Endothelial cell of coronary artery (primary cell): ENCODE results near the gene DENND2D. TPM values are rescaled to one million over a fixed set of nuclear protein-coding genes. Genes with fewer than 3 reads are reported as not detected.

Experiments used
- total RNA-seq: library from RNA; depleted of rRNA; stranded (reverse); fragments of >200 nt; gene quantifications from 2 replicates; pipeline ENCODE4 v1.2.3, GENCODE V29; 2014

DENND2D gene
- total RNA-seq: 0.63 and 1.1 TPM in 2 replicates

DNA sequence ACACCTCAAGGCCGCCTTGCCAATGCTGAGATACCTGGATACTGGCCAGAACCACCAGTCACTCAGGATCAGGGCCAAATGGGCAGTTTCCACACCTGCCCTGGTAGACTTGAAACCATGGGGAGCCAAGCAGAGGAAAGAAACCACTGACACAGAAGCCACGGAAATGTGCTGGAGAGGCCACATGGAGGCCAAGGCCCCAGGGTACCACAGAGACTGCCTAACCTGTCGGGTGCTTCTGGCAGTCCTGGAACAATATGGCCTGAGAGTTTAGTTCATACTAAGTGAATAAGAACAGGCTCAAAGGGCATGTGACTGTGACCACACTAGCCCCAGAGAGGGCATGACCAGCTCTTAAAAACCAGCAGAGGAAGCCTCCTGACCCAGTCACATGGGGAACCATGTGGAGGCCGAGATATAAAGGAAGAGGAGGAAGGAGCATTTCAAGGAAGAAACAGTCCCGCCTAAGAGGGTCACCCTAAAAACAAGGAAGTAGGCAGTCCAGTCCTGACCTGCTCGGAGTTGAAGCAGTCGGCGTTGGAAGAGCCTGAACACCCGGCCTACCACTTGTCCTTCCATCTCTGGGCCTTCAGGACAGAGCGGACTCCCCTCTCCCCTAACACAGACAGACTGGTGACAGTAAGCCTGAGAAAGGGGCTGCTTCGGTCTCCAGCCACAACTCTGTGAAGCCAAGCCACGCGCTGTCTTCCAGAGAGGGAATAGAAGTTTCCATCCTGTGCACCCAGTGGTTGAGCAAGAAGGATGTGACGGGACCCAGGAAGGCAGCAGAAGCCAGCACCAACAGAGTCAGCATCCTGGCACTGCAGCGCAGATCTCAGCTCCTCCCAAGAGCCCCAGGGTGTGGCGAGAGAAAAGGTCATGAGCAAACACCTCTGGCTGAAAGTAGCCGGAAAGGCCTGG is at the start of gene DENND2D:
DENND2D (minus strand) TSS at position 766 of the 921 bp plus-strand sequence; CDS start at position 579, 187 bp downstream.

GRCh38 chr1:111227434-111227833 is 27.0 kb upstream of the DENND2D start, which contains the start of gene CHI3L2:
Gene CHI3L2, plus strand, starts transcription at chr1:111227713. Its CDS starts 17 bp downstream, at chr1:111227730.

DNA sequence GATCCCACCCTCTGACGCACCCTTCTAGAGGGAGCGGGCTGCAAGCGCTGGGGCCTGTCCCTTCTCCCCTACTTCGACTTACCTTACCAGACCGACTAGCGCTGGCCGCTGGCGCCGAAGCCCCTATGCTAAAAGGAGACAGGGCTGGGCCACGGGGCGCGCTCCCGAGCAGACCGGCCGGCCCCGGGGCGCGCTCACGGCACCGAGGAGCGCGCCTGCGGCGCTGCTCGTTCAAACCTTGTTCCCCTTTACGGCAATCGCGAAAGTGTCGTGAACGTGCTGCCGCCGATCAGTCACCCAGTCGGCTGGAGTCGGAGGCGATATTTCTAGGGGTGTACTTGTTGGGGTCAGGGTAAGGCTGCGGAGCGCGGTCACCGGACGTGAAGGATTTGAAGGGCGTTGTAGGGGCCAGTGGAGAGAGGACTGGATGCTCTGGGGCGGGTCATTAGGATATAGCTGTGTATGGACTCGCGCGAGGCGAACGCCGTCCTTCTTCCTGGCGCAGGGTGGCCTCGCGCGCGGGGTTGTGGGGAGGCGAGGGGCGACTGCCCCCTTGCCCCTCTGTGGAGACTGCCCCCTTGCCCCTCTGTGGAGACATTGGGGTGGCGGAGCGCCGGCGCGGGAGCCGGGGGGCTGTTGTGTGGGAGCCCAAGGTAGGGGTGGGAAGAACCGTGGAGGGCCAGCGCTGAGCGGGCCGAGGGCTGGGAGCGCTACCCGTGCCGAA is 60.3 kb downstream of the DENND2D start, which contains the start of the genes CEPT1 and DRAM2:
CEPT1 (plus strand) TSS at position 268 of the 724 bp plus-strand sequence. CDS start 7,492 bp downstream, outside the sequence.
DRAM2 (minus strand) TSS at position 138 of the 724 bp plus-strand sequence. CDS start 8,539 bp downstream, outside the sequence.

Other genes starting within 250 kb of the DENND2D start
- gene LRIF1, start 236.7 kb downstream of the DENND2D start, total RNA-seq: 8.7 and 11.7 TPM in 2 replicates
- gene DRAM2, start 60.6 kb downstream of the DENND2D start, total RNA-seq: 39.3 and 57.6 TPM in 2 replicates
- gene CEPT1, start 60.4 kb downstream of the DENND2D start, total RNA-seq: 32.8 and 44.1 TPM in 2 replicates
- not detected in 2 replicates for gene CHI3L2, start 27.1 kb upstream of the DENND2D start, total RNA-seq
- not detected in 2 replicates for gene CHIA, start 90.2 kb upstream of the DENND2D start, total RNA-seq
- gene OVGP1, start 227.1 kb upstream of the DENND2D start, total RNA-seq: 0.47 and 0.63 TPM in 2 replicates
- 28.9 and 48.2 TPM in 2 replicates for gene WDR77, start 248.6 kb upstream of the DENND2D start, total RNA-seq
- 297 and 316 TPM in 2 replicates for gene ATP5PB, start 248.8 kb upstream of the DENND2D start, total RNA-seq